NCI-H510A (cell line): ENCODE measurements around the gene CALHM1.
"Not testable (repeated sequence)": the region's sequence is repeated elsewhere in the genome, so short reads cannot be mapped to it uniquely, and the experiment has no call there.

Experiments
- DNase-seq: peaks from one replicate; lab custom pipeline; 2025; lab: John Stamatoyannopoulos, UW

Gene CALHM1

GRCh38 chr10:103486635-103487409, 28.1 kb upstream of the CALHM1 start:
- DNase-seq, result not testable (repeated sequence)

DNA sequence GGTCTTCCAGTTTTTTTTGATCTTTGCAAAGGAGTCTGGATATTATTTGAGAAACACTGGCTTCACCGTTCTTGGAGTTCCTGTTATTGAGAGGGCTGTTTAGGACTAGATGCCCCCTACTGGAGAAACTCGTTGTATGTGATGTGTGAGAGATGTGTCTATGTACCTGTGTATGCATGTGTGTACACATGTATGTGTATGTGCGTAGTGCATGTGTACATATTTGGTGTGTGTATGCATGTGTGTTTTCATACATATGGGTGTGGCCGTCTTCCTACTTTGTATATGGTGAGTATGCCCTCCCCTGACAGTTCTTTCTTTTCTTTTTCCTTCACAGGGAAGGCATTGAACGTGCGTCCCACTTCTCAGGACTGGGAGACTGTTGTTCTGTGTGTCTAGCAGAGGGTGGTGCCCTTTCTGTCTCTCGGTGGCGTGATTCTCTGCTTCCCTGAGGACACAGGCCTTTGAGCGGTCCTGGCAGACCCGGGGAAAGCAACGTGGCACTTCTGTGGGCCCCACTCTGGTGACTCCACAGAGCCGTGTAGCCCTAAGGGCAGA, 23.4 kb upstream of the CALHM1 start:
- peak; percentile 24 for DNase-seq

- no peak for DNase-seq
Observed at GRCh38 chr10:103480521-103480920, 21.8 kb upstream of the CALHM1 start.

DNA sequence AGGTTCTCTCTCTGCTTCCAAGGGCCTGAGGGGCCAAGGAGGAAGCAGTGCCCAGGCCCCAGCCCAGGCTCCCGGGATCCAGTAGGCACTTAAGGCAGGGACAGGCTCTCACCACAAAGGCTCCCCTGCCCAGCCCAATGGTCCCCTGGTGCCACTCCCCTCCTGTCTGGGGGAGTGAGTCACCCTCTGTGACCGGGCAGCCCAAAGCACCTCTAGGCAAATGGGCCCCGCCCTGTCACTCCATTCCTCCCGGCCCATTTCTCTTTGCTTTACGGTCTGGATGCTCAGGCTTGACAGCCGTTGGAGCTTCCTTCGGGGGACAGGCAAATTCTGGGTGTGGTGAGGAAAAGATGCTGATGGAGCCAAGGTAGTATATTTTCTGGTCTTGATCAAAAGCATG, 20.4 kb upstream of the CALHM1 start, which contains the start of gene CALHM3:
CALHM3 (minus strand) TSS at position 106 of the 400 bp plus-strand sequence. CDS start 208 bp downstream, outside the sequence.
- no peak for DNase-seq

DNA sequence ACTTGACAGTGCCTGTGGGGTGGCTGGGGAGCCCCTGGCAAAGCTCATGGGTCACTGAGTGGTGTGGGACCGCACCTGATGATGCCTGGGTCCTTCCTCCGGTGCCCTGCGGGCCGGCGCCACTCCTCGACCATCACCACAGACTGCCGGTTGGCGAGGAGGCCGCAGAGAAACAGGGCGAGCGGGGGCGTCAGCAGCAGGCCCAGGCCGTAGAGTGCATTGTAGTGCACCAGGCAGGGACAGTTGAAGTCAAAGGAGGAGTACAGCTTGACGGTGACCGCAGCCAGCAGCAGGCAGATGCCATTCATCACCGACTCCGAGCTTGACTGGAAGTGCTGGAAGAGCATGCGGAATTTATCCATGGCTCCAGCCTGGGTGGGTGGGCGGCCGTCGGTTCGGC, 20.0 kb upstream of the CALHM1 start:
- DNase-seq, result no peak

DNA sequence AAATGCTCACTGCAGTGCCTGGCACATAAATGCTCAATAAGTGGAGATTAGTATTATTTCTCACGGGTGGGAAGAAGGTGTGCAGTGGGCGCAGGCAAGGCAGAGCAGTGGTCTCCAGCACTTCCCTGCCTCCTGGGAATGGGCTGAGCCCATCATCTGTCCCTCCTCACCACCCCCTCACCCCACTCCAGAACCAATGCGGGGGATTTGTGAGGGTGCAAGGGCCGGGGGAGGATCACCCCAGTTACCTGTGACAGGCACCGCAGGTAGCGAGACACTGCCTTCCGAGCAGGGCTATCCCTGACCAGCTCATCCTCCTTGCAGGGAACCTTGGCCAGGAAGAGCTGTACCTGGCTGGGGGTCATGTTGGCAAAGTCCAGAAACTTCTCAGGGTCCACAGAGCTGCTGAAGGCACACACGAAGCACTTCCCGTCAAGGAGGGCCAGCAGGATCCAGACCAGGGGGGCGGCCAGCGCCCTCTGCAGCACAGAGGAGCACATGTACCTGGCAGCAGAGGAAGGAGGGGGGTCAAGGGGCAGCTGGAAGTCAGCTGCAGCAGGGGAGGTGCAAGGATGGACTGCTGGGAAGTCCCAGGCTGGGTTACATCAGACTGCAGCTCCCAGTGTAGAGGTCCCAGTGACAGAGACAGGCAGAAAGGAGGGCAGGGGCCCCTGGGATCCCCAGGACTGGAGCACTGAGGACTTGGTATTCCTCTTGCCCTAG, 17.5 kb upstream of the CALHM1 start:
- DNase-seq, result peak; percentile 77

- DNase-seq, result no peak
Observed at GRCh38 chr10:103475437-103475836, 16.7 kb upstream of the CALHM1 start.

- no peak for DNase-seq
Observed at GRCh38 chr10:103474077-103474476, 15.4 kb upstream of the CALHM1 start.

DNA sequence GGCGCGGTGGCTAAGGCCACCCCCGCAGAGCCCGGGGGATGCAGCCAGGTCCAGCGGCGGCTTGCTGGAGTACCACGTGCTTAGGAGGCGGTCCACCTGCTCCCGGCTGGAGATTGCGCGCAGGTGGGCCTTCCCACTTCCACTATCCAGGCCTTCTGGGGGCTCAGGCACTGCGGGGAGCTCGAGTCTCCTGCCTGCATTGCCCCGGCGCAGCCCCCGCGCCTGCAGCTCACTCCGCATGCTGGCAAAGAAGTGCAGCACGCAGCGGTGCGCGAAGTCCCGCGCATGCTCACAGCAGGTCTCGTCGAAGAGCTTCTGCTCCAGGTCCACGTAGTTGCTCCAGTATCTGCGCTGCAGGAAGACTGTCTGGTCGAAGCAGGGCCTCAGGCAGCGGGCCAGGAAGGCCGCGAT, 14.6 kb upstream of the CALHM1 start:
- no peak for DNase-seq

- DNase-seq, result no peak
Observed at GRCh38 chr10:103472005-103472404, 13.3 kb upstream of the CALHM1 start.

DNA sequence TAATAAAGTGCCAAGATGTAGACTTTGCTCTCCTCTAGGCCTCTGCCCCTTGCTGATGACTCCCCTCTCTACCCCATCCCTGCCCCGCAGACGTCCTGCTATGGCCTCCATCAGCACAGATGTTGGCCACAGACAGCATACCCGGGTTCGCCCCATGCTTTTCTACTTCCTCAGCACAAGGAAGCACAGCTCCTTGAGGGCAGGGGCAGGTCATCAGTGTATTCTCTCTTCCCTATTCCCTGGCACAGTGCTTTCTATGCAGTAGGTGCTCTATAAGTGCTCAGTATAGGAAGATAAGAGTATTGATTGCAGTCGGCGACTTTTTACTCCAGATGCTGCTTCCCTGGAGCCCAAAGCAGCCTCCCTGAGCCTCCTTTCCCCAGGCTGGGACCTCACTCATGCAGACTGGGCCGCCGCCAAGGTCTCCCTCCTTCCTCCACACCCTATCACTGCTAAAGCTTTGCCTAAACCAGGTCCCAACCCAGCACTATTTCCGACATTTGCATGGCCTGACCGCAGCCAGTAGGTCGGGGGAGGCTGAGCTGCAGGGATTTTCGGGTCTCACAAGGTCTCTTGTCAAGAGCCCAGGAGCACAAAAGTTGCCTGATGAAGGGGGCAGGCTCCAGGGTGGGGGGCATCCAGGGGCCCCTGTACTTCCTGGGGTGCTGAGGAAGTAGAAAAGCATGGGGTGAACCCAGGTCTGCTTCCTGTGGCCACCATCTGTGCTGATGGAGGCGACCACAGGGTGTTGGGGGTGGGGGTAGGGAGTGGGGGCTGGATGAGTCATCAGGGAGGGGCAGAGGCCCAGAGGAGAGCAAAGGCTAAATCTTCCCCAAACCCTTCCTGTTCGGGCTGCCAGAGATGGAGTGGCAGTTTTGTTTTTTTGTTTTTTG, 12.3 kb upstream of the CALHM1 start:
- no peak for DNase-seq

GRCh38 chr10:103469201-103469600, 10.5 kb upstream of the CALHM1 start:
- no peak for DNase-seq

DNA sequence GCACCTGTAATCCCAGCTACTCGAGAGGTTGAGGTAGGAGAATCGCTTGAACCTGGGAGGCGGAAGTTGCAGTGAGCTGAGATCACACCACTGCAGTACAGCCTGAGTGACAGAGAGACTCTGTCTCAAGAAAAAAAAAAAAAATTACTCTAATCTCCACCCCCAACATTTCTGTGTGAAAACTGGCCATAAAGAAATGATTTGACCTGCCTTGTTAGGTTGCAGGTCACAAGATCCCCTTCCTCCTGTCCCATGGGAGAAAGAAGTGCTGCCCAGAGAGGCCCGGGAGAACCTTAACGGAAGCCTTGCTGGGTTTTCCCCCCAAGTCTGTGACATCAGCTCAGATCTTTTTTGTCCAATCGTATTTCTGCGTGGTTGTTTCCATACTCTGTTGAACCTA, 8.7 kb upstream of the CALHM1 start:
- no peak for DNase-seq

DNA sequence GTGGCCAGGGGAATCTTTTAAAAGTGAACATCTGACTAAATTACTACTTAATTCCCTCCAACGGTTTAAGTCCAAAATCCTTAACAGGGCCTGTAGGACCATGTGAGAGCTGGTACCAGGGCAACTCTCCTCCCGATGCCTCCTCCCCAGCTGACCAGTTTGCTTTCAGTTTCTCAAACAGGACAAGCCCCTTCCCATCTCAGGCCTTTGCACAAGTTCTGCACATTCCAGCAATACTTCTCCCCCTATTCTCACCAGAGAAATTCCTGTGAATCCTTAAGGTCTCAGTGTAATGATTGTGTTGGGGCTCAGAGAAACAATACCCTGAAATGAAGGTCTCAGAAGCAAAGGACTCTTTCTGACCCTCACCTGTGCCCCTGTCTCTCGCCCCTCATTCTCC, 8.0 kb upstream of the CALHM1 start:
- DNase-seq, result no peak

- no peak for DNase-seq
Observed at GRCh38 chr10:103465411-103466179, 6.9 kb upstream of the CALHM1 start.

DNA sequence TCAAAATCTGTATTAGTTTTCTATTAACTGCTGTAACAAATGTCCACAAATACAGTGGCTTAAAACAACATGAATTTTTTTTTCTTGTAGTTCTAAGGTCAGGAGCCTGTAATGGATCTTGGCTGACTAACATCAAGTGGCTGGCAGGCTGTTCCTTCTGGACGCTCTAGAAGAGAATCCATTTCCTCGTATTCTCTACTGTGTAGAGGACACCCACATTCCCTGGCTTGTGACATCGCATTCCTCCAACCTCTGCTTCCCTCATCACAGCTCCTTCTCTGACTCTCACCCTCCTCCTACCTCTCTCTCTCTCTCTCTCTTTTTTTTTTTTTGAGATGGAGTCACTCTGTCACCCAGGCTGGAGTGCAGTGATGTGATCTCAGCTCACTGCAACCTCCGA, 4.8 kb upstream of the CALHM1 start:
- no peak for DNase-seq

DNA sequence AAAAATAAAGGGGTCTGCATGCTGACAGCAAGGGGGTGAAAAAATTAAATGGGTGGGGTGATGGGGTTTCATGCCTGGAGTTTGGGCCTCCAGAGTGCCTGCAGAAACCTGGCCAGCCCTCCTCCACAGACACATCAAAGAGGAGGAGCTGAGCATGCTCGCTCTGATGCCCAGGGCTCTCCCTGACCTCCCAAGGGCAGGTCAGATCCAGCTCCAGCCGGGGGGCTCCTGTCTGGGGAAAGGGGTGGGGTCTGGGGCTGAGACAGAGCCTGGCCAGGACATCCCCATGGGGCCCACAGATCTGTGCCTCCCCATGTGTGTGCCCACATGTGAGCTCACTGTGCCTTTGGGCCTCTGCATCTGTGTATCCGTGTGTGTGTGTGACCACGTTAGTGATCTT, 915 bp upstream of the CALHM1 start:
- no peak for DNase-seq

- DNase-seq, result no peak
Observed at GRCh38 chr10:103457896-103458583, 660 bp downstream of the CALHM1 start.

GRCh38 chr10:103457176-103457712, 1.5 kb downstream of the CALHM1 start:
- DNase-seq, result no peak

DNA sequence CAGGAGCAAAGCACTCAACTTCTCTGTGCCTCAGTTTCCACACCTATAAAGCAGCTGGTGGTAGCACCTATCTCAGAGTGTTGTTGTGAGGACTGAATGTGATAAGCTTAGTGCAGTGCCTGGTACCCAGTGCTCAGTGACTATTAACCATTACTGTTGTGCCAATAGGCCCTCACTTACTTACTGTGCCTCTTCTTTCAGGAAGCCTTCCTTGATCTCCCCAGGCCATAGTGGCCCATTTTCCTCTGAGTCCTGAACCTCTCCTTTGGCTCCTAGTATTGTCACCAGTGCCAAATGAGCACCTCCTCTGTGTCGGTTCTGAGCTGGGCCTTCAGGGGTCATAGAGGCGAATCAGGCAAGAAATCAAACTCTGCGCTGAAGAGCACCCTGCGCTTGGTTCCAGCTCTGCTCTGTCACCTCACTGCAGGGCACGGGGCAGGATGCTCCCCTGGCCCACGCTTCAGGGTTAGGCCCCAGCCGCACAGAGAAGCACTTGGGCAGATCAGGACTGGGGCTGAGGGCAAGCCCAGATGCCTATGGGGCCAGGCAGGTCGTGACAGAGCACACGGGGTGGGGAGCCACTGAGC, 2.5 kb downstream of the CALHM1 start:
- no peak for DNase-seq
